ENCODE results near the gene SPTBN1.

DNA sequence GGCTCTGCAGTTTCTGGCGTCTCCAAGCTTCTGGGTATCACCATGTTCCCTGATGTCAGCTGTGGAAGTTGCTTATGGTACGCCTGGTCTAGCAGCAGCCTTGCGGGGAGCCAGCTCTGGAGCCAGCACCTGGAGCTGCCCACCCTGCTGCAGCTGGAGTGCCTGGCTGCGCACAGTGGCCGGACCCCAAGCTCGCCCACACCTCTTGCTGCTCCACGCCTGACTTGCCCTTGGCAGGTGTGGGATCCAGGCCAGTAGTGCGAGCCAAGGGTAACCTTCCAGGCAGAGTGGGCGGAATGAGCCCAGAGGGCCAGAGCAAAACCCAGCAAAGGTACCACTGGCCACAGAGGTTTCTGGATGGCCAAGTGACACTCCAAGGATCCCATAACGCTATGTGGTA lies 254.1 kb downstream of the SPTBN1 start:
- TF ChIP-seq CTCF (IDR thresholded peaks at IDR 0.05) (no peak), POLR2A (IDR thresholded peaks at IDR 0.05) (no peak)
